Erythroblast (primary cell): ENCODE data around the gene SUSD2.

Experiments
- GATA1 ChIP-seq: IDR thresholded peaks from 2 replicates; pipeline ENCODE4 v1.6.1; 2011; ENCODE audit warnings: low read depth, mild to moderate bottlenecking, control low read depth, low read length, moderate library complexity
- POLR2A ChIP-seq: IDR thresholded peaks from 2 replicates; pipeline ENCODE4 v1.6.1; 2011; ENCODE audit warnings: mild to moderate bottlenecking, low read length

GRCh38 chr22:24187731-24188644 is 6.7 kb downstream of the SUSD2 start:
- TF ChIP-seq POLR2A: no peak
- TF ChIP-seq GATA1: no peak
